K562 (cell line): Measurements from ENCODE around the gene CXorf65. TPM values are rescaled to one million over a fixed set of nuclear protein-coding genes. Genes with fewer than 3 reads are reported as not detected.

Experiments used
- BRD4 ChIP-seq: fragments of 200-600 bp; sonication (generic); IDR thresholded peaks from 2 replicates; pipeline ENCODE4 v1.6.1; 2017; ENCODE audit warnings: inconsistent platforms
- CAMTA2 ChIP-seq: fragments of 250-450 bp; sonication (Bioruptor Pico); conservative IDR thresholded peaks from 2 replicates; pipeline ENCODE4 v1.5.1; 2022
- CBX5 ChIP-seq: IDR thresholded peaks from 2 replicates; pipeline ENCODE4 v1.6.1; 2014; ENCODE audit warnings: low read depth, borderline replicate concordance
- DPF2 ChIP-seq: fragments of 450-650 bp; IDR thresholded peaks from 2 replicates; pipeline ENCODE4 v1.6.1; 2016
- NBN ChIP-seq: fragments of 450-650 bp; IDR thresholded peaks from 2 replicates; pipeline ENCODE4 v1.6.1; 2016; ENCODE audit warnings: low read depth, mild to moderate bottlenecking
- NFYB ChIP-seq: IDR thresholded peaks from 2 replicates; pipeline ENCODE4 v1.6.1; 2011; ENCODE audit warnings: mild to moderate bottlenecking, moderate library complexity; ENCODE audit not compliant: insufficient read length; ENCODE audit errors: extremely low read depth
- NONO ChIP-seq, 2 experiments: fragments of 200-400 bp in 1 of 2; fragments of 450-650 bp in 1 of 2; formaldehyde crosslinking in 1 of 2; IDR thresholded peaks; 2 replicates each; pipeline ENCODE4 v1.6.1; 2017; ENCODE audit warnings: low read depth in 2 of 2, mild to moderate bottlenecking in 2 of 2, moderate library complexity in 2 of 2, low read length in 1 of 2
- XRCC3 ChIP-seq: fragments of 450-650 bp; IDR thresholded peaks from 2 replicates; pipeline ENCODE4 v1.6.1; 2017; ENCODE audit warnings: mild to moderate bottlenecking, moderate library complexity
- ZBTB12 ChIP-seq: fragments of 250-450 bp; sonication (Bioruptor Pico); IDR thresholded peaks from 2 replicates; pipeline ENCODE4 v1.4.0; 2020
- ZNF592 ChIP-seq: fragments of 450-650 bp; IDR thresholded peaks from 2 replicates; pipeline ENCODE4 v1.6.1; 2017; ENCODE audit warnings: antibody characterized with exemption, mild to moderate bottlenecking
- polyA plus RNA-seq, 8 experiments: library from polyadenylated mRNA; depleted of rRNA in 4 of 8; stranded (reverse) in 5 of 8; unstranded in 3 of 8; fragments of >200 nt; fragmentation: Nextera tagmentation in 2 of 8; fragmentation: Illumina TruSeq in 1 of 8; extraction: Ambion mirVana in 2 of 8; extraction: Trizol in 1 of 8; gene quantifications; 2 replicates each; pipeline versions ENCODE4 v1.2.1 to v1.2.3, GENCODE V29; 2011 to 2014; ENCODE audit warnings: inconsistent platforms in 1 of 8, missing spikeins in 1 of 8
- total RNA-seq, 7 experiments: library from RNA; depleted of rRNA in 6 of 7; stranded (reverse); fragments of >200 nt in 6 of 7; fragmentation: Illumina TruSeq in 2 of 7; extraction: Trizol in 2 of 7; gene quantifications; 2 replicates each; pipeline versions ENCODE4 v1.2.1 to v1.2.3, GENCODE V29; 2011 to 2021; ENCODE audit warnings: low replicate concordance in 1 of 7
- TF ChIP-seq, protein P1 (sequence below): sonication (generic); IDR thresholded peaks from 2 replicates; pipeline ENCODE4 v1.6.1; 2016

The CXorf65 gene
- total and polyA plus RNA-seq, 9 of the 15 experiments (the other 6 are each of a cell fraction or from before 2014, with no cell fraction given) = 1.4 to 8.4 (median 2.9) TPM

- no peak for TF ChIP-seq ZBTB12
- TF ChIP-seq DPF2 = 0 out of 2 replicates have a peak, but pooled peaks have one; percentile 25
- no peak for TF ChIP-seq NONO (IDR thresholded peaks at IDR 0.05; ENCODE audit: low read depth in 2 of 2, low read length in 1 of 2)
- no peak for TF ChIP-seq BRD4
- no peak for TF ChIP-seq NBN
- no peak for TF ChIP-seq CBX5
- TF ChIP-seq ZNF592 = peak; percentile 69
- no peak for TF ChIP-seq CAMTA2 (CRISPR knock-in tag)
- peak; percentile 31 for TF ChIP-seq NFYB
- TF ChIP-seq XRCC3 = no peak
- TF ChIP-seq, protein P1, sequence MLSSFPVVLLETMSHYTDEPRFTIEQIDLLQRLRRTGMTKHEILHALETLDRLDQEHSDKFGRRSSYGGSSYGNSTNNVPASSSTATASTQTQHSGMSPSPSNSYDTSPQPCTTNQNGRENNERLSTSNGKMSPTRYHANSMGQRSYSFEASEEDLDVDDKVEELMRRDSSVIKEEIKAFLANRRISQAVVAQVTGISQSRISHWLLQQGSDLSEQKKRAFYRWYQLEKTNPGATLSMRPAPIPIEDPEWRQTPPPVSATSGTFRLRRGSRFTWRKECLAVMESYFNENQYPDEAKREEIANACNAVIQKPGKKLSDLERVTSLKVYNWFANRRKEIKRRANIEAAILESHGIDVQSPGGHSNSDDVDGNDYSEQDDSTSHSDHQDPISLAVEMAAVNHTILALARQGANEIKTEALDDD = peak; percentile 81
Measured at GRCh38 chrX:71106427-71106826, at the start of gene CXorf65 (continued).
